ENCODE results near the gene CCDC61.

The CCDC61 gene

GRCh38 chr19:45994998-45995714, at the start of gene CCDC61:
Gene CCDC61, plus strand, starts transcription at chr19:45995467. Its CDS starts 7,552 bp downstream, at chr19:46003019.
- peak; percentile 99 for DNase-seq (ENCODE audit: low spot score)

GRCh38 chr19:45947926-45948325, 47.3 kb upstream of the CCDC61 start:
- DNase-seq (ENCODE audit: low spot score), result peak; percentile 56

GRCh38 chr19:45952341-45952685, 43.0 kb upstream of the CCDC61 start:
- no peak for DNase-seq (ENCODE audit: low spot score)

- DNase-seq (ENCODE audit: low spot score), result peak; percentile 54
These were observed 42.4 kb upstream of the CCDC61 start for GRCh38 chr19:45952686-45953505.

- no peak for DNase-seq (ENCODE audit: low spot score)
These were observed 41.6 kb upstream of the CCDC61 start for GRCh38 chr19:45953676-45954075.

- DNase-seq (ENCODE audit: low spot score), result no peak
These were observed 41.1 kb upstream of the CCDC61 start for GRCh38 chr19:45954156-45954555.

- DNase-seq (ENCODE audit: low spot score), result no peak
These were observed 39.2 kb upstream of the CCDC61 start for GRCh38 chr19:45955905-45956608.

GRCh38 chr19:45958320-45958719, 36.9 kb upstream of the CCDC61 start:
- DNase-seq (ENCODE audit: low spot score), result no peak

GRCh38 chr19:45958769-45959516, 36.3 kb upstream of the CCDC61 start:
- DNase-seq (ENCODE audit: low spot score), result no peak

GRCh38 chr19:45959517-45960025, 35.7 kb upstream of the CCDC61 start:
- no peak for DNase-seq (ENCODE audit: low spot score)

- no peak for DNase-seq (ENCODE audit: low spot score)
These were observed 34.6 kb upstream of the CCDC61 start for GRCh38 chr19:45960595-45961235.

GRCh38 chr19:45962021-45962420, 33.2 kb upstream of the CCDC61 start:
- no peak for DNase-seq (ENCODE audit: low spot score)

GRCh38 chr19:45967246-45967645, 28.0 kb upstream of the CCDC61 start:
- DNase-seq (ENCODE audit: low spot score), result no peak

GRCh38 chr19:45968626-45969025, 26.6 kb upstream of the CCDC61 start:
- DNase-seq (ENCODE audit: low spot score), result no peak

GRCh38 chr19:45969676-45970075, 25.6 kb upstream of the CCDC61 start:
- DNase-seq (ENCODE audit: low spot score), result no peak

- no peak for DNase-seq (ENCODE audit: low spot score)
These were observed 23.9 kb upstream of the CCDC61 start for GRCh38 chr19:45971260-45971902.

GRCh38 chr19:45972081-45972946, 23.0 kb upstream of the CCDC61 start:
- no peak for DNase-seq (ENCODE audit: low spot score)

GRCh38 chr19:45972947-45973540, 22.2 kb upstream of the CCDC61 start:
- DNase-seq (ENCODE audit: low spot score), result no peak

- DNase-seq (ENCODE audit: low spot score), result no peak
These were observed 21.5 kb upstream of the CCDC61 start, which contains the start of gene NOVA2 for GRCh38 chr19:45973553-45974338. Gene NOVA2, minus strand, starts transcription at chr19:45973865. Its CDS starts 514 bp downstream, at chr19:45973351.

Data from RKO (cell line).